Ecto neural progenitor cell (in vitro differentiated cells): ENCODE results near the gene USP32.

ENCODE experiments used
- DNase-seq: peaks from one replicate; pipeline ENCODE4 v3.0.0-alpha.2; 2018; ENCODE audit warnings: low spot score

The USP32 gene

GRCh38 chr17:60171753-60172079 is 220.2 kb downstream of the USP32 start:
- DNase-seq, result no peak

GRCh38 chr17:60170835-60171752 is 220.8 kb downstream of the USP32 start:
- DNase-seq, result no peak

- DNase-seq, result no peak
Observed at GRCh38 chr17:60169921-60170817, 221.8 kb downstream of the USP32 start.

- no peak for DNase-seq
Observed at GRCh38 chr17:60168654-60169053, 223.3 kb downstream of the USP32 start.

- DNase-seq, result no peak
Observed at GRCh38 chr17:60167065-60167741, 224.7 kb downstream of the USP32 start.

GRCh38 chr17:60165971-60166370 is 226.0 kb downstream of the USP32 start:
- no peak for DNase-seq

GRCh38 chr17:60165223-60165622 is 226.7 kb downstream of the USP32 start:
- no peak for DNase-seq

- DNase-seq, result no peak
Observed at GRCh38 chr17:60164697-60165096, 227.2 kb downstream of the USP32 start.

- DNase-seq, result no peak
Observed at GRCh38 chr17:60164164-60164563, 227.8 kb downstream of the USP32 start.

GRCh38 chr17:60163108-60163784 is 228.7 kb downstream of the USP32 start:
- peak; percentile 70 for DNase-seq

GRCh38 chr17:60161598-60162330 is 230.2 kb downstream of the USP32 start:
- DNase-seq, result peak; percentile 79

GRCh38 chr17:60160829-60161501 is 231.0 kb downstream of the USP32 start:
- peak; percentile 51 for DNase-seq

GRCh38 chr17:60159479-60159866 is 232.5 kb downstream of the USP32 start:
- no peak for DNase-seq

GRCh38 chr17:60158751-60159478 is 233.0 kb downstream of the USP32 start:
- peak; percentile 52 for DNase-seq

- no peak for DNase-seq
Observed at GRCh38 chr17:60157487-60158040, 234.4 kb downstream of the USP32 start.

GRCh38 chr17:60156746-60157145 is 235.2 kb downstream of the USP32 start:
- no peak for DNase-seq

- no peak for DNase-seq
Observed at GRCh38 chr17:60155815-60156214, 236.1 kb downstream of the USP32 start.

- DNase-seq, result no peak
Observed at GRCh38 chr17:60155427-60155814, 236.5 kb downstream of the USP32 start.

GRCh38 chr17:60154616-60155426 is 237.1 kb downstream of the USP32 start:
- peak; percentile 54 for DNase-seq
